HG03432 (cell line): ENCODE data around the gene FHOD3.

Experiments
- ATAC-seq: cut with Tn5 transposase; IDR thresholded peaks from one replicate; pipeline ENCODE4 v1.9.1; 2021; ENCODE audit warnings: mild to moderate bottlenecking, moderate library complexity; ENCODE audit not compliant: unreplicated experiment

Gene FHOD3

DNA sequence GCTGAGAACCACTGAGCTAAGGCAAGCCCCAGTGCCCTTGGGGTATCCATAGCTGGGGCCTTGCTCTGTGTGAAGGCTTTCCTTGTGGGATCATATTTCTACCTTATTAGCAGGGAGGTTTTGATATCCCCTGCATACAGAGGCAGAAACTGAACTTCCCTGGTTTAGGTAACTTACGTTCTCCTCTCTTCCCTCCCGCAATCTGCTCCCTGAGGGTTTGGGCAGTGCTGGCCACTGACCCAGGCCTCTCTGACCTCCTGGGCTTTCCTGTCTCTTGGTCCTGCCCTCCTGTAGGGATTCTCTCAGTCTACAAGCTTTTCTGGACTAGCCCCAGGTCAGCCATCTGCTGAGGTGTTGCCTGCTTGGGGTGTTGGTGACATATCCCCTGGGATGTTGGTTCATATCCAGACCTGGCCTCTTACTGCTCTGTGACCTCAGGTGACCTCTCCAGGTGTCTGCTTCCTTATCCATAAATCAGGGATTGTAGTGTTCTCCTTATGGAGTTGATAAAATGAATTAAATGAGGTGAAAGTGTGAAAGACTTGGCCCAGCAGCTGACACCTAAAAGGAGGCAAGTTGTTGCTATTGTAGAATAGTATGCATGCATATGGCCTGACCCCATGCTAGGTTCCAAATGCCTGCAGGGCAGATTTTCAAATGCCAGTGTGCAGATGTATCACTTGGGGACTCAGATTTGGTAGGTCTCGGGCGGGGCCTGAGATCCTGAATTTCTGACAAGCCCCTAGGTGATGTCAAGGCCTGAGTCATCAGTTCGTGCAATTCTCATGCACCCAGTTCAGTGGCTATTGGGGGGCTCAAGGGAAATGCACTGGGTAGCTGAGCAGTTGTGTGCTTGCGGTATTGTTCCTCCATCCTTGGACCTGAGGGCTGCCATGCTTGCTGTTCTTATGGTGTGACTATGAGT, 106.6 kb downstream of the FHOD3 start:
- no peak for ATAC-seq

DNA sequence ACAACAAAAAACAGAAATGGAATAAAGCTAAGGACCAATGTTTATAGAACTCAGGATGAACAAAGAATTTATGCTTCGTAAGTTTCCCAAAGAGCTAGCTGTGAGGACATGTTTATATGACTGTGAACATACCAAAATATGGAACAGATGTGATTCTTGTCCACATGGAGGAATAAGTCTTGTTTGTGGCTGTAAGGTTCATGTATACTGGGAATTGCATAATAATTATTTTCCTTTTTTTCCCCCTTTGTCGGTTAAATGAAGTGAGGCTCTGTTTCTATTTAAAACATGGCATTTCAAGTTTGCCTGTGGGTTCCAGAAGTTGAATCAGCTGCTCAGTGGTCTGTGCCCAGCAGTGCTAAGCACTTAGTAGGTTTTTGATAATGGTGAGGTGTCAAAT, 108.1 kb downstream of the FHOD3 start:
- no peak for ATAC-seq

DNA sequence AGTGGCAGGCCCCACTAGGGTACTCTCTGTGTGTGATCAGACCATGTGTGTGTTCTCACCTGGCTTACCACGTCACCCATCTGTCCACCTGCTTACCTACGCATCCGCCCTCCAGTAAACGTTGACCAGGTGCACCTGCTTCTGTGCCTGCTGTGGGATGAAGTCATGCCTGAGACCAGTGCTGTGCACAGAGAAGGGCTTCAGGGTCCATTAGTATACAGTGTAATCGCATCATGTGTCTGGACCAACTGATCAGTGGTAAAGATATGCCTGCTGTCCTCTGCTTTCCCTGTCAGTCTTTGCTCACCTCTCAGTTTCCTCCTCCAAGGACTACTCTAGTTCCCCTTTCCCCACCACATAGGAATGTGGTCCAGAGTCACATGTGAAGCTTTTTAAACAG, 109.3 kb downstream of the FHOD3 start:
- no peak for ATAC-seq

DNA sequence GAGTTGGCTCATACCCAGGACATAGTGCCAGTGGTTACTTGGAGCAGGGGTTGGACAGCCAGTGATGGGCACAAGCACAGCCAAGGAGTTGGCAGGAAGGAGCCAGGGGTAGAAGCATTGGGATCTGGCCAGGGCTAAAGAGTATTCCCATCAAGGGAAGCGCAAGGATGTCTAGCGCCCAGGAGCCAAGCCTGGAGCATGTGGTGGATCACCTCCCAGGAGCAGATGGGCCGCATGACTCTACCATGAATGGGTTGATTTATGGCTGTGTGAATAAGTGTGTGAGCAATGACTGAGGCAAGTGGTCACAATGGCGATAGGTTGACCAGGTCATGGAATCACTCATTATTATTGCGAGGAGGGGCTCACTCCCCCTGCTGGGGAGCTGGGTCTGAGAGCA, 111.1 kb downstream of the FHOD3 start:
- ATAC-seq, result no peak

DNA sequence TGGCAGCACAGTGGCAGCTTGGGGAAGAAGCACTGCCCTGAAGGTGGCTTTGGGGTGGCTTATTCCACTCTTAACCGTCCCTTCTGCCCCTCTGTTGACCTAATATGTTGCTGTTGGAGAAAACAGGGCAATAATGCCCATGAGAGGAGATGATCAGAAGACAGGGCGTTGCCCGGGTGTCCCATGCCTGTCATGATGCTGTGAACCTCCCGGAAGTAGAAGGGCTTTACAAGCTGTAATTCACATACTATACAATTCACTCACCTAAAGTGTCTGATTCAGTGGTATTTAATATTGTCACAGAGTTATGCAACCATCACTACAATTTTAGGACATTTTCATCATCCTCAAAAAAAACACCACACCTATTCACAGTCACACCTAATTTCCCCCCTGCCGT, 112.3 kb downstream of the FHOD3 start:
- no peak for ATAC-seq

DNA sequence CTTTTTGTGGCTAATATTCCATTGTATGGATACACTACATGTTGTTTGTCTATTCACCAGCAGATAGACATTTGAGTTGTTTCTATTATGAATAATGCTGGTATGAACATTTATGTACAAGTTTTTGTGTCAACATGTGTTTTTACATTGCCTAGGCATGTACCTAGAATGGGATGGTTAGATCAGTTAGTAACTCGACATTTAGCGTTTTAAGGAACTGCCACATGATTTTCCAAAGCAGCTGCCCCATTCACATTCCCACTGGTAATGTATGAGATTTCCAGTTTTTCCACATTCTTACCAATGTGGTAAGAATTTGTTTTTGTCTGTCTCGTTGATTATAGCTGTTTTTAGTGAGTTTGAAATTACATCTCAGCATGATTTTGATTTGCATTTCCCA, 112.8 kb downstream of the FHOD3 start:
- no peak for ATAC-seq

DNA sequence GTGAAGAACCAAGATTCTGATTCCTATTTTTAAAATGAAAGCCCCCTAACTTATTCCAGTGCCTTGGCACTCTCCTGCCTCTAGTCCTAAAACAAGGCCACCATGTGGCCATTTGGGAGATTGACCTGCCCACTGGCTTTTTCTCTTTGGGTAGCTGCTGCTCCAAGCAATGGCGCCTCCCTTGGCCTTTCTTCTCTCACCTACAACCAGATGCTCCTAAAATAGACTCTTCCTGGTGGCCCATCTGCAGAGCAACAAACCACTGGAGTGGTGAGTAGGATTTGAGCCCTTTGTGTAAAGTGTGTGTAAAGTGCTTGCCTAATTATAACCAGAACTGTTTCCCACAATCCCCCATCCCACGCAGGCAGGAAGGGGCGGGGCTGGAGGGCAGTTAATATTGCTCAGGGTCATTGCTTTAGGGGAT, 114.2 kb downstream of the FHOD3 start:
- ATAC-seq, result no peak

DNA sequence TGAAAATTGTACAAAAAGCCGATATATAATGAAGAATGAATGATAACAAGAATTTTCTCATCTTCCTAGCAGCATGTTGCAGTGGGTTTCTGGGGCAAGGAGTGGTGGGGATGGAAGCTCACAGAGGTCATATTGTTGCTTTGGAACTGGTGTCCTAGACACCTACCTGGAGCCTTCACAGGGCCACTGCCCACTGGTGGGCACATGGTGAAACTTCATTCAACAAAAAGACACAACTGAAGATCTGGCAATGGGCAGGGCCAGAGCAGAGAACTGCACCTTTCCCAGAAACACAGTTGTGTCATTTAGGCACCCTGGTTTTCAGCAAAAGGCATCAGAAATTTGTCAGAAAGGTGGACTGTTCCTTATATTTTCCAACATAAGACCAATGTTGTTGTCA, 115.3 kb downstream of the FHOD3 start:
- ATAC-seq, result no peak

DNA sequence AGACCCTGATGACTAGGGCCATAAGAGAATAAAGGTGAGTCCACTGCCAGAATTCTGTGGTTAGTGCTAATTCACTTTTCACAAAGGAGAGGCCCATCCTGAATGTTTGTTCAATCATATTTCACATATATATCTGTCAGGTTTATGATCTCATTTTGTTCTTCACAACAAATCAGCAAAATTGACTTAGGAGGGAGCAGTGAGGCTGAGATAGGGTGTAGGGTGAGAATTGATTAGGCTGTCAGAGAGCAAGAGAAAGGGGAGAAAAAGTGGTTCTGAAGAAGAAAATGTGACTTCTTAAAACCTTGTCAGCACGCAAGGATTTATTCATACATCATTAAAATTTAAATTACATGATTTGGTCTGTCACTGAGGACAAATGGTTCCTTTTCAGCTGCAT, 117.7 kb downstream of the FHOD3 start:
- no peak for ATAC-seq

DNA sequence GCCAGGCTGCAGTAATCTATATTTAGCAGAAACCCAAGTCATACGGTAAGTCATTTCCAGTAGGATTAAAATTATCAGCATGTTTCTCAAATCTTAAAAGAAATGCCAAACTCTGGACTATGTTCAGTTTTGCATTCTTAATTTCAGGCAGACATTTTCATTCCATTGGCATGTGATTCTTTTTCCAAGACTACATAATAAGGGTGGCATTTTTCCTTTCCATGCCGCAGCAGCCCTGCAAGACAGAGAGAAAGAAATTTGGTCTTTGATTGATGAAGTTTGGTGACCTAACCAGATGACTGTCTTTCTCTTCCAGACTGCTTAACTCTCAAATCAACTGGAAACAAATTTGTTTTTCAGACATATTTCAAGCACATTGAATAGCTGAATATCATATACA, 118.1 kb downstream of the FHOD3 start:
- ATAC-seq, result no peak

DNA sequence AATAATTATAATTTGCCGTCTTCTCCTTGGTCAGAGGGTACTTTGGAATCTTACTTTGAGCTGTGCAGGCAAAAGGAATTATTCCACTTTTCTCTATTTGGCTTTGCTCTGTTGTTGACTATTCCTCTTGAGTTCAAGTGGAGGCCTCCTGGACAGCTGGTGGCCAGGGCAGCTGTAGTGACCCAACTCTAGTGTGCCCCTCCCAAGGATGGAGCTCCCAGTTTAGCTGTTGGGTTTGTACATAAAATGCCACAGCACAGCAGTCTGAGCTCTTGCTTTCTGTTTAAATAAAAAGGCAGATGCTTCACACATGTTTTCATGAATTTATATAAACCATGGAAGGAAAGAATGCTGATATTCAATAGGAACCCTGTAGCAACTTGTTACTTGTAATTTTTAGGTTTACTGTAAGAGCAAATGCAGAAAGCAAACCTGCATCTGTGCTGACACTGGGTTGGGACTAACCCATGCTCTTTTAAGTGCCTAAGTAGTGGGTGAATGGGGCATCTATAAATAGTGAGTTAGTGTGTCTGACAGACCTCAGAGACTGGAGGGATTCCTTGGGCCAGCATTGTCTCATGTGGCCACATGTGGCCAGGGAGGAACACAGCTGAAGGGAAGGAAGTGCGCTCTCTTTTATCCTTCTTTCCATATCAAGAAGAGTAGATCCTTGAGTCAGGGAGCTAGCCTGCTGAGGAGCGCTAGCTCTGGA, 121.8 kb downstream of the FHOD3 start:
- ATAC-seq, result no peak

DNA sequence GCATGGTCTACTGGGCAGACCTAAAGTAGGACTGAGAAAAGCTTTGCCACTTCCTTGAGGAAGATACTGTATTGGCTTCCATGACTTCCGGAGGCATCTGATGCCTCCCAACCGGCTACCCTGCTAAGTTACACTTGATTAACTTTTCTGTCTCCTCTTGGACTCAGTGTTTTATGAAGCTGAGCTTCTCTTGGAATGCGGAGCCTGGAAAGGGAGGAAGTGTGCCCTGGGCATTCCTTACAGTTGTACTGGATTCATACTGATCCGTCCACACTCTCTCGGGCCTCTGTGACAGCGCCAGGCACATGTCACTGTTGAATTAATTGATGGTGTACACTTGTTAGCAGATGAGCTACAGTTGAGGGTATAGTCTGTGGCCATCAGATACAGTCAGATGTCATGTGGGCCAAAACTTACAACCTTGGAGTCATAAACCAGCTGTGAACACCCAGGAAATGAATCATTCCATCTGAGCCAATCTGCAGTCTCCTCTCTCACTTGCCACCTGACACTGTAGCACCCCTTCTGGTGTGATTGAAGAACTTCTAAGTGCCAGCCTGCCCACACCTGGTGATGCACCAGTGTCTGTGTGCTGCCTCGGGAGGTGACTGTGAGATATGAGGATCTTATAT, 122.5 kb downstream of the FHOD3 start:
- ATAC-seq, result peak; percentile 80

DNA sequence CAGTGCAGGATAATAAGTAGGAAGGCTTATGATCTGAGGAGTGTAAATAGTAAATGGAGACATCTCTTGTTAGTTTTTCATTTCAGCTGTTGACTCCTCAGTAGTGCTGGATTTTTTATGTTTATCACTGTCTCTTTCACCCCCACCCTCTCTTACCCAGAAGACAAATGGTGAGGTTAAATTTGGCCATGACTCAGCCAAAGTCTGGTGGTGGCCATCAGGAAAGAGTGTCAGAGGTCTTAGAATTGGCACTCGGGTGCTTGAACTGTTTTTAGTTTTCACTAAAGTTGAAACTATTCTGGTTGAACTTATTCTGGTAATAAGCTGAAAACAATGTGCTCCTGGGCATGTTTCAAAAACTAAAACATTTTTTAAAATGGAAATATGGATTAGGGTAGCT, 123.3 kb downstream of the FHOD3 start:
- ATAC-seq, result no peak

DNA sequence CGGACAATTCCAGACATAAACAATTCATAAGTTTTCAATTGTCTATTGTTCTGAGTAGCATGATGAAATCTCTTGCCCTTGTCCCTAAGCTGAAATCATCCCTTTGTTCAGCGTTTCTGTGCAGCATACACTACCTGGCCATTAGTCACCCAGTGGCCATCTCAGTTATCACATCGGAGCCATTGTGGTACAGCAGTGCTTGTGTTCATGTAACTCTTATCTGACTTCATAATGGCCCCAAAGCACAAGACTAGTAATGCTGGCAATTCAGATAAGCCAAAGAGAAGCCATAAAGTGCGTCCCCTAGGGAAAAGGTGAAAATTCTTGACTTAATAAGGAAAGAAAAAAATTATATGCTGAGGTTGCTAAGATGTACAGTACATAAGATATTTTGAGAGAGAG, 127.2 kb downstream of the FHOD3 start:
- no peak for ATAC-seq

DNA sequence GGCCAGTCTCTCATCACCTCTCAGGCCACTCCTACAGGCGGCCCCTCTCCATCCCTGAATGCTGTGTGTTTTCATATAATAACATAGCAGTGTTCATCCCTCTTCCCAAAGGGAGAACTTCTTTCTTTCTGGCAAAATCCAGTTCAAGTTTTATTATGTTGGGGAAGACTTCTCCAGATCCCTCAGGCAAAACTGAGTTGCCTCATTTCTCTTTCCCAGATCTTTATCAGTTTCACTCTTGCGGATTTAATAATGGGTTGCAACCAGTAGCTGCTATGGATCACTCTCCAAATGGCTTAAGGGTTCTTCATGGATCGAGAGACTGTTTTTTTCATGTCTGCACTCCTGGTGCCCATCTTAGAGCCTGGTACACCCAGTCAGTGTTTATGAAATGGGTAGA, 129.9 kb downstream of the FHOD3 start:
- ATAC-seq, result no peak

DNA sequence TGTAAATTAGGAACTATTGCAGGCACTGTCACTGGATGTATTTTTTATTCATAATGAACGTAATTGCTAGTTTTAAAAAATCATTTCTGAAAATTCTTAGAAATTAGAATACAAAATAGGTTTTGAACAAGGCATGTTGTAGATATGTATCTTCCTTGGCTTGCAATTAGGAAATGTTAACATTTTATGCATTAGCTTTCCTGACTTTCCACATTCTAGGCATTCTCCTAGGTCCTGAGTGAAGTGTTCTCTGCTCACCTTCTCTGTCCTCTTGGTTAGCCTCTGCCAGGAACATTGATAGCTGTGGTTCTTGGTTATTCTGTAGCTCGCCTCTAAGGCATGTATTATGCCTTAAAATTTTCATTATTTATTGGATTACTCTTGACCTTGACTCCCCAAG, 130.3 kb downstream of the FHOD3 start:
- ATAC-seq, result no peak

DNA sequence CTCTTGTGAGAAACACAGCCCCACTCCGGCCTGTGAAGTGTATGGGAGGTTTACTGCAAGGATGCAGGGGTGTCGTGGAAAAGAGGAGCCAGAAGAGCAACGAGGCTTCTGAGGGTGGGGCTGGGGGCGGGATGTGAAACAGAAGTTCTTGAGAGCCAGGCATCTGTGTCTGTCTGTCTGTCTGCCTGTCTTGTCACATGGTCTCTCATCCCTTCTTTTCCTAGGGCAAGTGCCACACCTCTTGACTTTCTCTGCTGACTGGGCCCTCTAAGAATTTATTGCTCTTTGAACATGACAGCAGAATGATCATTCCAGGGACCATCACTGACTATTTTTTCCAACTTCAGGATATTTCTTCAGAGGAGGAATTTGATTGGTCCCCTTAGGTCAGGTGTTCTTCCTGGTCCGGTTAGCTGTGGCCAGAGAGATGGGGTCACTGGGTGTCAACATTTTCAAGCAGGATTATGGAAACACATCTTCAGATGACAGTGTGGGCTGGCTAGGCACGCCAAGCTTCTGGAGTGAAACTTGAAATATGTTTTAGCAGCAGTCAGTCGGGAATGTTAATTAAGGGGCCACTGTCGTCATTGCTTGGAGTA, 131.0 kb downstream of the FHOD3 start:
- no peak for ATAC-seq

DNA sequence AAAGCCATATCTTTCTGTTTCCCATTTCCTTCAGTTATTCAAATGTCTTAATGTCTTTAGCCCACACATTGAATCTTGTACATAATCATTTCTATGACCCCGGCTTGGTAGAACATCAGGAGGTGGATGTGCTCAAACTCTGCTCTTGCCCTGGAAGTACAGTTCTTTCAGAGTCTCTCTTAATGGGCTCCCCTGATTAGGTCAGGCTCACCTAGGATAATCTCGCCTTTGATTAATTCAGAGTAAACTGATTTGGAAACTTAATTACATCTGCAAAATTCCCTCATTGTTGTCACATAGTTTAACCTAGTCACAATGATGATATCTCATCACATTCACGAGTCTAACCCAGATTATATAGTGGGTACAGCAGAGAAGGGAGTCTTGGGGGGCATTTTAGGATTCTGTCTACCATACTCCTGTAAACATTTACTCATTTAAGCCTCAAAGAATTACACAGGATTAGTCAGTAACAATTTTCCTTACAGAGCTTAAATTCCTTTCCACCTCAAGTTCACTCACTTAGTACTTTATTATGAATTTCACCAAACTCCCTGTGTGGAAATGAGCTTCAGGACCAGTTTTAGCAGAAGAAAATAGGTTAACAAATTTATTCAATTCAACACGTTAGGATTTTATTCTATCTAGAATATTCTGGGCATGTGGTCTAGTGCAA, 135.5 kb downstream of the FHOD3 start:
- ATAC-seq, result no peak

DNA sequence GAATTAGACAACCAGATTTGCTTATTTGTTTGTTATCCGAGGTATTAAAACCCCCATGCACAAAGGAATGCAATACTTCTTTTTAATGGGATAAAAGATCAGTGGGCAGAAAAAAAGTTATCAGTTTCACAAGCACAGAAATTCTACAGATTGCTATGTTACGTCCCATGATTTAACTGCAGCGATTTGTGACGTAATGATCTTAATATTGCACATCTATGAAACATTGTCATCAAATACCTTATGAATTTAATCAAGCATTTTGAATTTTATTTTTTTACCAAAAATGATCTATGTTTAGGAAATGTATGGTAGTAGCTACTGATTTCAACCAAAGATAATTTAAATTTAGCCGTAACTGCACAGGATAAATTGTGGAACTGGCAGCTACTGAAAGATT, 138.9 kb downstream of the FHOD3 start:
- no peak for ATAC-seq

DNA sequence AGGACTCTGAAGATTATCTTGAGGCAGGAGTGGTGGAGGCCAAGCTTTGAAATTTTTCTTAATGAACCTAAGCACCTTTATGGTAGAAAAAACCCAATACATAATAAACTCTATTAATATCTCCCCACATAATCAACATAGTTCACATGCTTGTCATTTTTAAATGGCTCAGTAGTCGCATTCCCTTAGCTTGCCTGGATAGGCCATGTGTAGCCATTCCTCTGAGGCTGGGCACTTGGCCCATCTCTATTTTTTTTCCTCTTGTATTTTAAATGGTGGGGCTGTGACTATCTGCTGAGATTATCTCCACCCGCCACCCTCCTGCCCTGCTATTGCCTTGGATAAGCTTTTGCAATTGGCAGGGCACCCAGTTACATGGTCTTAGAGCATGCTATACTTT, 143.1 kb downstream of the FHOD3 start:
- no peak for ATAC-seq
